HFF-Myc (cell line): ENCODE measurements around the gene CAMTA1.
"Not testable (repeated sequence)": the region's sequence is repeated elsewhere in the genome, so short reads cannot be mapped to it uniquely, and the experiment has no call there.

ENCODE experiments used
- DNase-seq: peaks from one replicate; pipeline ENCODE4 v3.0.0-alpha.2; 2011; ENCODE audit warnings: low read depth; ENCODE audit errors: extremely low read depth
- H3K4me3 ChIP-seq: replicated peaks from 2 replicates; pipeline ENCODE4 v1.5.1; 2011; ENCODE audit warnings: low read depth, mild to moderate bottlenecking, control low read depth, low read length
- CTCF ChIP-seq: IDR thresholded peaks from 2 replicates; pipeline ENCODE4 v1.5.1; 2012; ENCODE audit warnings: mild to moderate bottlenecking, low read depth, low read length, control low read depth; ENCODE audit errors: missing control alignments

The CAMTA1 gene

GRCh38 chr1:6807782-6808181, 22.5 kb downstream of the CAMTA1 start:
- no peak for DNase-seq
- no peak for TF ChIP-seq CTCF
- no peak overlapping the region for H3K4me3 ChIP-seq

- no peak for TF ChIP-seq CTCF
These were observed 24.2 kb downstream of the CAMTA1 start for GRCh38 chr1:6809461-6809860.

GRCh38 chr1:6810146-6810734, 25.0 kb downstream of the CAMTA1 start:
- H3K4me3 ChIP-seq, DNase-seq: not testable (repeated sequence)

More at GRCh38 chr1:6809461-6809860, 24.2 kb downstream of the CAMTA1 start:
- DNase-seq, result no peak
- H3K4me3 ChIP-seq, result no peak overlapping the region

- no peak for TF ChIP-seq CTCF
- no peak for DNase-seq
- no peak overlapping the region for H3K4me3 ChIP-seq
These were observed 26.3 kb downstream of the CAMTA1 start for GRCh38 chr1:6811583-6811982.

GRCh38 chr1:6813165-6813564, 27.9 kb downstream of the CAMTA1 start:
- no peak overlapping the region for H3K4me3 ChIP-seq
- no peak for DNase-seq
- TF ChIP-seq CTCF, result no peak

- no peak for TF ChIP-seq CTCF
- no peak overlapping the region for H3K4me3 ChIP-seq
- DNase-seq, result no peak
These were observed 30.5 kb downstream of the CAMTA1 start for GRCh38 chr1:6815726-6816125.

GRCh38 chr1:6819246-6820040, 34.2 kb downstream of the CAMTA1 start:
- no peak overlapping the region for H3K4me3 ChIP-seq
- no peak for TF ChIP-seq CTCF
- no peak for DNase-seq
